ENCODE data around the gene UBR4.
A peak's percentile ranks its signal among the peaks of the same experiment; 100 is the strongest.

DNA sequence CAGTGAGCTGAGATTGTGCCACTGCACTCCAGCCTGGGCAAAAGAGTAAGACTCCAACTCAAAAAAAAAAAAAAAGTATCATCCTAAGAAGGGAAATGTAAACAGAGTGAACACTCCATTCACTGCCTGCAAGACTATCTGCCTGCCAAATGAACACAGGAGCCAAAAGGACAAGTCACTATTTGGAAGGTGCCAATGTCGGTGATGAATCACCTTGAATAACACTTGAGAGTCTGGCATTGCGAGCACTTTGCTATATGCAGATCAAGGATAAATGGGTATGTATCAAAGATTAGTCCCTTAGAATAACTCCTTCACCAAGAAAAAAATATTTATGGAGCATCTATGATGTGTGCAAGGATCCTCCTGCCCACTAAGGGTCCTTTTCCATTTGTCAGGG is 6.6 kb downstream of the UBR4 start:
- TF ChIP-seq CTCF (IDR thresholded peaks at IDR 0.05) (no peak), POLR2AphosphoS5 (IDR thresholded peaks at IDR 0.05) (peak; percentile 39 to 69), POLR2A (IDR thresholded peaks at IDR 0.05; ENCODE audit: low read depth) (no peak), EP300 (IDR thresholded peaks at IDR 0.05) (no peak)

Measured in esophagus muscularis mucosa (tissue), 4 donors.